MM.1S (cell line): ENCODE measurements around the gene FAM227A.
"Not testable (repeated sequence)": the region's sequence is repeated elsewhere in the genome, so short reads cannot be mapped to it uniquely, and the experiment has no call there.

Source experiments
- CTCF ChIP-seq: fragments of 300-600 bp; sonication (generic); IDR thresholded peaks from 2 replicates; pipeline ENCODE4 v1.5.1; 2016; ENCODE audit warnings: antibody characterized with exemption, low read length, mixed read lengths
- EZH2 ChIP-seq: fragments of 300-600 bp; sonication (generic); optimal IDR thresholded peaks from 2 replicates; pipeline ENCODE3; 2017; ENCODE audit warnings: low read depth, mild to moderate bottlenecking, antibody characterized with exemption, low read length, mixed read lengths
- EZH2phosphoT487 ChIP-seq: fragments of 300-600 bp; sonication (generic); IDR thresholded peaks from 2 replicates; pipeline ENCODE4 v1.6.1; 2018; ENCODE audit warnings: antibody characterized with exemption, low read length

DNA sequence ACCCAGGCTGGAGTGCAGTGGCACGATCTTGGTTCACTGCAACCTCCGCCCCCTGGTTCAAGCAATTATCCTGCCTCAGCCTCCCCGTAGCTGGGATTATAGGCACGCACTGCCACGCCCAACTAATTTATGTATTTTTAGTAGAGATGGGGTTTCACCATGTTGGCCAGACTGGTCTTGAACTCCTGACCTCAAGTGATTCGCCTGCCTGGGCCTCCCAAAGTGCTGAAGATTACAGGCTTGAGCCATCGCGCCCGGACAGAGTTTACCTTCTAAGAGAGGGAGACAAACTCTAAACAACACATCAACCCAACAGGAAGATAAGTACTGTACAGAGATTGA is 41.2 kb downstream of the FAM227A start:
- not testable (repeated sequence) for TF ChIP-seq EZH2phosphoT487, CTCF, EZH2
